Measurements from ENCODE around the gene RGS10. TPM values are rescaled to one million over a fixed set of nuclear protein-coding genes. Genes with fewer than 3 reads are reported as not detected.

Gene RGS10
- total and polyA plus RNA-seq, 2 of the 8 experiments (the other 6 are each of a cell fraction or from before 2014, with no cell fraction given) = 5.5 to 13.1 TPM

- H4K91ac ChIP-seq (replicated peaks; ENCODE audit: insufficient read length, low read length) = no peak overlapping the region
- no peaks in the 10 kb centered on the region for H4K20me1 ChIP-seq (replicated peaks in 1 of 2; ENCODE audit: control insufficient read depth in 1 of 2, insufficient read depth in 2 of 2, low read length in 2 of 2)
- no peaks in the 10 kb centered on the region for H3K9me3 ChIP-seq (ENCODE audit: insufficient read depth in 2 of 2, low read depth in 1 of 2, low read length in 1 of 2)
- peaks cover 0 to 8% (median 3%) of the 10 kb centered on the region in 4 experiments; a peak in 3 of 7 replicates for H3K4me1 ChIP-seq (replicated peaks in 1 of 4; ENCODE audit: control insufficient read depth in 3 of 4, insufficient read depth in 4 of 4, low read length in 3 of 4)
- DNase-seq (ENCODE audit: low read depth in 1 of 2, low spot score in 2 of 2) (no peak), FAIRE-seq (no peak)
- no peak overlapping the region for H3K9ac ChIP-seq (replicated peaks in 1 of 4; ENCODE audit: extremely low read depth in 1 of 4, low read depth in 3 of 4, low read length in 3 of 4)
- H2BK20ac ChIP-seq (ENCODE audit: low read length) = no peak overlapping the region
- 81% methylated on average over 21 of the region's 21 CpGs; no CpG with 5 or more reads in 1 of the 2 experiments for WGBS, 2 experiments (ENCODE audit: extremely low coverage in 1 of 2, insufficient coverage in 1 of 2, insufficient read length in 1 of 2, insufficient replicate concordance in 2 of 2, low coverage in 1 of 2, low lambda C conversion rate in 2 of 2, missing lambda C conversion rate in 1 of 2)
- no peak overlapping the region; the same call in 1 of the 2 replicates for H3K18ac ChIP-seq (ENCODE audit: extremely low read depth, low read length)
- H3K4me2 ChIP-seq (ENCODE audit: insufficient read depth in 1 of 2, low read depth in 2 of 2, low read length in 2 of 2) = no peak overlapping the region
- H2BK120ac ChIP-seq (replicated peaks; ENCODE audit: low read depth, low read length) = no peak overlapping the region
- H3K79me2 ChIP-seq (ENCODE audit: control insufficient read depth in 1 of 2, insufficient read depth in 2 of 2, low read length in 2 of 2) = no peaks in the 10 kb centered on the region
- no peak overlapping the region for H3K56ac ChIP-seq (replicated peaks; ENCODE audit: insufficient read length, low read depth, low read length)
- H2AFZ ChIP-seq (ENCODE audit: low read length) = no peak overlapping the region
- ChIA-PET POLR2A (ENCODE audit: partially characterized antibody) (no interaction called here), CTCF (ENCODE audit: partially characterized antibody) (interaction anchor here (1.0 to 1.7 kb wide), 3 partner anchors 10 to 29 kb away, joined by 3 to 4 read pairs (median 3); no protein-coding TSS in a partner anchor)
- H2BK5ac ChIP-seq (ENCODE audit: low read depth, low read length) = 0 out of 2 replicates have a peak overlapping the region, but pooled peaks have one; percentile 39
- H3K27me3 ChIP-seq (replicated peaks in 1 of 4; ENCODE audit: control insufficient read depth in 3 of 4, extremely low read depth in 1 of 4, insufficient read depth in 3 of 4, low read length in 3 of 4) = no peaks in the 10 kb centered on the region; a peak in 1 of 7 replicates
- H3K4me3 ChIP-seq (ENCODE audit: extremely low read depth in 1 of 4, insufficient read depth in 2 of 4, low read depth in 3 of 4, low read length in 4 of 4) = no peak overlapping the region
- H3K79me1 ChIP-seq (ENCODE audit: low read depth, low read length) = no peaks in the 10 kb centered on the region
- H2BK12ac ChIP-seq (ENCODE audit: low read depth, low read length) = no peak overlapping the region
- no peak overlapping the region for H3K4ac ChIP-seq (replicated peaks; ENCODE audit: insufficient read length, low read depth, low read length)
- H3K14ac ChIP-seq (ENCODE audit: insufficient read length) = no peak overlapping the region
- no peak overlapping the region for H4K5ac ChIP-seq (ENCODE audit: insufficient read length, low read depth, low read length)
- no peaks in the 10 kb centered on the region for H3K36me3 ChIP-seq (ENCODE audit: control insufficient read depth in 2 of 4, insufficient read depth in 4 of 4, low read length in 3 of 4)
- no peak overlapping the region for H3K23ac ChIP-seq (ENCODE audit: insufficient read length)
- no peak overlapping the region for H3K27ac ChIP-seq (ENCODE audit: low read depth, low read length)
- no peak overlapping the region for H2BK15ac ChIP-seq (ENCODE audit: low read length)
- no peaks in the 10 kb centered on the region for H3K23me2 ChIP-seq (ENCODE audit: low read depth, low read length)
- peak overlapping the region; percentile 45; the same call in 1 of the 2 replicates for H4K8ac ChIP-seq (ENCODE audit: extremely low read depth, insufficient read depth, low read length)
- H2AK5ac ChIP-seq (ENCODE audit: low read depth, low read length) = no peak overlapping the region
- no peak for TF ChIP-seq TEAD4 (IDR thresholded peaks at IDR 0.05; ENCODE audit: low read depth, low read length)
- no peak for TF ChIP-seq HDAC6 (IDR thresholded peaks at IDR 0.05; ENCODE audit: low read depth, low read length)
- no peak for TF ChIP-seq USF2 (IDR thresholded peaks at IDR 0.05; ENCODE audit: low read length)
- TF ChIP-seq, protein P1, sequence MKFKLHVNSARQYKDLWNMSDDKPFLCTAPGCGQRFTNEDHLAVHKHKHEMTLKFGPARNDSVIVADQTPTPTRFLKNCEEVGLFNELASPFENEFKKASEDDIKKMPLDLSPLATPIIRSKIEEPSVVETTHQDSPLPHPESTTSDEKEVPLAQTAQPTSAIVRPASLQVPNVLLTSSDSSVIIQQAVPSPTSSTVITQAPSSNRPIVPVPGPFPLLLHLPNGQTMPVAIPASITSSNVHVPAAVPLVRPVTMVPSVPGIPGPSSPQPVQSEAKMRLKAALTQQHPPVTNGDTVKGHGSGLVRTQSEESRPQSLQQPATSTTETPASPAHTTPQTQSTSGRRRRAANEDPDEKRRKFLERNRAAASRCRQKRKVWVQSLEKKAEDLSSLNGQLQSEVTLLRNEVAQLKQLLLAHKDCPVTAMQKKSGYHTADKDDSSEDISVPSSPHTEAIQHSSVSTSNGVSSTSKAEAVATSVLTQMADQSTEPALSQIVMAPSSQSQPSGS (IDR thresholded peaks at IDR 0.05; ENCODE audit: low read length) = no peak
- no peak for TF ChIP-seq TBP (IDR thresholded peaks at IDR 0.05; ENCODE audit: low read depth, low read length)
- no peak for TF ChIP-seq KDM5A (IDR thresholded peaks at IDR 0.05; ENCODE audit: low read length)
- no peak for TF ChIP-seq RAD21 (IDR thresholded peaks at IDR 0.05 in 1 of 2, conservative IDR thresholded peaks at IDR 0.05 in 1 of 2; ENCODE audit: low read depth in 2 of 2, low read length in 2 of 2)
- no peak for TF ChIP-seq TAF7 (optimal IDR thresholded peaks at IDR 0.05; ENCODE audit: borderline replicate concordance, low read depth, low read length)
Observed at GRCh38 chr10:119516381-119517234, 25.9 kb downstream of the RGS10 start.

Measured in H1 (cell line).